SW 1271 (cell line): ENCODE data around the gene TRPC4AP.

Experiments
- DNase-seq, 2 experiments: peaks; one replicate each; lab custom pipeline; 2025; lab: John Stamatoyannopoulos, UW

Gene TRPC4AP

DNA sequence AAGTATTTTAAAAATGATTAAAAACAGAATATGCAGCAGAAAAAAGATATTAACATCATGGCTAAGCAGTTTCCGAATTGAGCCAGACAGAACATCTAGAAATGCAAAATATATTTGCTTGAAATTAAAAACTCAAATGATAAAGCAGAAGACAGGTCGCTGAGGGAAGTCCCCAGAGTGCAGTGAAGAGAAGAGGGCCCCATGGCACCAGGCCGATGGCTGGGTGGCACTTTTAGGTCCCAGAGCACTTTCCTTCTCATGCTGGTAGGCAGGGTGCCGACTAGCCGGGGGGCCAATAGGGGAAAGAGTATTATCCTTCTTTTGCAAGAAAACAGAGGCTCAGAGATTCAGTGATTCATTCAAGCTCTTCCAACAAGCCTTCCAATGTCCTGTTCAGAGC lies 78.1 kb downstream of the TRPC4AP start:
- DNase-seq: no peak

DNA sequence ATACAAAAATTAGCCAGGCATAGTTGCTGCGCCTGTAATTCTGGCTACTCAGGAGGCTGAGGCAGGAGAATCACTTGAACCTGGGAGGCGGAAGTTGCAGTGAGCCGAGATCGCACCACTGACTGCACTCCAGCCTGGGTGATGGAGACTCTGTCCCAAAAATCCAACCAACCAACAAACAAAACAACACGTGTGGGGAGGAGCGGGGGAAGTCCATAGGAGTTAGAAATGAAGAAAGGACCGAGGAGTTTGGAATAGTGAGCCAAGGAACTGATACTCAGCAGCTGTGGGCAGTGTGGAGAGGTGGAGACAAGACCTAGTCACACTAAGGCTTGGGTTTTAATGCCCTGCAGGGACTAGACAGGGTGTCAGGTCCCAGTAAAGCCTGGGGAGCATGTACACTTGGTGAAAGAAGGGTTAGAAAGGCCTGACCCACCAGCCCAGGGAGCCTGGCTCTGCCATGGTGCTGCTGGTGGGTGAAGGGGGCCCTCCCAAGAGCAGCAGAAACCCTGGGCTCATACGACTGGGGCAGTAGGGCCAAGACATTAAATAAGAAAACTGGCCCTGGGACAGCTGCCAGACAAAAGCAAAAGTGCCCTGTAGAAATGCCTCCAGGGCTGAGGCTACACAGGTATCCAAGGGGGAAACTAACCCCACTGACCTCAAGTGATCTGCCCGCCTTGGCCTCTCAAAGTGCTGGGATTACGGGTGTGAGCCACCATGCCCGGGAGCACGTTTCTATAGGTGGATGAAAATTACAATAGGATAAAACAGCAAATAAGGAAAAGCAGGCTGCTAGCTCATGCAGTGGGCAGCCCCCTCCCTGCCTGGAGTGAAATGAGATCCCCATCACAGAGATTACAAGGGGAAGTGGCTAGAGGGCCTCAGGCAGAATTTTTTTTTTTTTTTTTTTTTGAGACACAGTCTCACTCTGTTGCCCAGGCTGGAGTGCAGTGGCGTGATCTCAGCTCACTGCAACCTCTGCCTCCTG lies 78.9 kb downstream of the TRPC4AP start:
- DNase-seq: no peak

DNA sequence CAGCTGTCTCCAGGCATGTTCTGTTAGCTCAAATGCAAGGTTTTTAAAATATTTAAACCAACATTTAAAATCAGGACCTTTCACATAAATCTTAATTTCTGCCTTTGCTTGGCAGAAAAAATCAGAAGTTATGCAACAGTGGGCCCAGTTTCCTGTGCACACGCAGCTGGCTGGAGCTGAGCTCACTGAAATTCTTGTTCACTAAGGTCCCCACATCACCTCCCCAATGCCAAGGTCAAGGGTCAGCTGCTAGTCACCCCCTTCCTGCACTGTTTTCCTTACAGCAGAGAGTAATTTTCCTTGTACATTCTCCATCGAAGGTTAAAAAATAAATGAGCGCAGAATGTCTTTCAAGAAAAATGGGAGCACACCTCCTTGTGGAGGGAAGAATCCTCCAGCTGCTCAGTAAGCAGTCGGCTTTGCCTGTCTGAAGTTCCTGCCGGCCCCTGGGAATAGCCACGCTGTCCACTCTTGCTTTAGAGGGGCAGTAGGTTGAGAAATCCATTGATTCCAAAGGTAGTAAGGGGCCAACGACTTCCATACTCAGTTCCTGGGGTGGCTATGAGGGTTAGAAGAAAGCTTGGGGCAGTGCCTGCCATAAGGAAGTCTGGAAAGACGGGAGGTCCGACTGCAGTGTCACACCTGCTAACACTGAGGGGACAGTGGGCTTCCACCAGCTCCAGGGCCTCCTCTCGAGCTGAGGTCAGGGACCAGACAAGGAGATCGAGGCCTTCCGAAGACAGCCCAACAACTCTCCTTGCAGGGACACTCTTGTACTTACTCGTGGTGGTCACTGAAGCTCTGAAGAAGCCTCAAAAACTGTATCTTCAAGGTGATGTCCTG lies 80.2 kb downstream of the TRPC4AP start:
- no peak for DNase-seq

DNA sequence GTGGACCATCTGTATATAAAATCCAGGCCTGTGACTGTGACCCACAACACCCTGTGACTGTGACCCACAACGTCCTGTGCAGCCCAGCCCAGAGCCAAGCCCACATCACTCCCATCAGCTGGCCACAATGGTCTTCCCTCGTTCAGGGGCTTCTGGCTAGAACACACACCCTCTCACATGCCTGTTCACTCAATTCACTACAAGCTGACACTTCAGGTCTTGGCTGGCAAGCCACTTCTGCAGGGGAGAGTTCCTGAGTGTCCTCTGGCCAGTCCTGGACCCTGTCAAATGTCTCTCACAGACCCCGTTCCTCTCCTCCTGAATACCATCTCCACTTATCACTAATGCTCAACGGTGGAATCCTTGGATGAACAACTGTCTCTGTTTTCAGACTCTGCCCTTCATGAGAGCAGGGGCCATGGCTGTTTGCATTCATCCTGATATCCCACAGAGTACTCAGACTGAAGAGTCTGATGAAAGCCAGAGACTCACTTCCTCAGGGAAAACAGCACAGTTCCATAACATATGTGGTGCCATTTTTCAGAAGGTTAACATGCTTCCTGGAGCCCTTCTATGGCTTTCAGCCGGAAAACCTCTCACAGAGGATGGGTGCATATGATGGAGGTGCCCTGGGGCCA lies 80.9 kb downstream of the TRPC4AP start:
- no peak for DNase-seq

DNA sequence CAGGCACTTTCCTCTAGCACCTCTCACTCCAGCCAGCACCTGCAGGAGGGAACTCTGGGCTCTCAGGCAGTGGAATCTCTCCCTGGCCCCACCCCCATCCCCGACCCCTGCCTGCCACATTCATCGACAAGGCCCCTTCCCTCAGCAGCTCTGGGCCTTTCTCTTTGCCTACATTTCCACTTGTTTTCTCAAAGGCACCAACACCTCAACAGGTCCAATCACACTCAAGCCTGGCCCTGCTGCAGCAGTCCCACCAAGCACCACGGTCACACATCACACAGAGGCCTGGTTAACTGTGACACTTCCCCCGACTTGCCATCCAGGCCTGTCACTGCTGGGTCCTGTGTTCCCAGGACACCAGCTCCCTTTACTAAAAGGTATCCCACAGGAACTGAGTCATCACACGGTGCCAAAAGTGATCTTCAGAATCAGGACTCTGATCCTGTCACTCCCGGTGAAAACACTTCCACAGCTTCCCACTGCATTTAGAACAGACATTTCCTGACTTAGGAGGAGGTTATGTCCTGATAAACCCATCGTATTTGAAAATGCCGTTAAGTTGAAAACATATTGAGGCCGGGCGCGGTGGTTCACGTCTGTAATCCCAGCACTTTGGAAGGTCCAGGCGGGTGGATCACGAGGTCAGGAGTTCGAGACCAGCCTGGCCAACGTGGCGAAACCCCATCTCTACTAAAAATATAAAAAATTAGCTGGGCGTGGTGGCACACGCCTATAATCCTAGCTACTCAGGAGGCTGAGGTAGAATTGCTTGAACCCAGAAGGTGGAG lies 82.0 kb downstream of the TRPC4AP start:
- no peak for DNase-seq

GRCh38 chr20:35009665-35010328 lies 82.8 kb downstream of the TRPC4AP start:
- no peak for DNase-seq

- DNase-seq: no peak
These were observed 83.9 kb downstream of the TRPC4AP start for GRCh38 chr20:35008411-35009342.

DNA sequence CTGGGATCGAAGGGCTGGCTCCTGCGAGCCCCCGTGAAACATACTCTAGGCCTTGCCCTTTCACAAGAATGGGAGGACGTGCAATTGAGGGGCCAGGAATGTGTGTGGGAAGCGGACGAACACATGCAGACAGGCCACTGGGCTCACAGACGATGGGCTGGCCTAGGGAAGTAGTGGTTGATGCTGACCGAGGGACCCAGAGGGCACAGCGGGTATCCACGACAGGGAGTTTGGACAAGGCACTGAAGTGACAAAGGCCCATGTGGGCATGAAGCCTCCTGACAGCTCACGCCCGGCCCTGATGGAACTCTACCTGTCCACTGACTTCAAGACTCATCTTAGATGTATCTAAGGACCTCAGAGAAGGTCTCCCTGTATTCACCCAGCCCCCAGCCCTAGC lies 84.7 kb downstream of the TRPC4AP start:
- DNase-seq: no peak

DNA sequence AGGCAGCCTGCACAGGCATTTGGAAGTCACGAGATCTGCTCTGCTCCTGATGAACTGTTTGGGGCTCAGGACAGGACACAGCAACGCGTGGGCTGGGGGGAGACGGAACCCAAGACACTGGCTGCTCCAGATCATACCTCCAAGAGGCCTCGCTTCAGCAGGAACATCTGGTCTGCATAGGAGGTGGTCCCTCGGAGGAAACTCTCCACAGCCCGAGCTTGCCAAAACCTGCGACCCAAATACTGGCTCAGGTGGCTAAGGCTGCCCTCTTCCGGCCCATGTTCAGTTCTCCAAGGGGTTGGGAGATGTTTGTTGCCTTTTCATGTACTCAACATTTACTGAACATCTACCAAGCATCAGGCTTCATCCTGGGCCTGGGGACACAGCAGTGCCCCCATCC lies 85.2 kb downstream of the TRPC4AP start:
- no peak for DNase-seq

GRCh38 chr20:35006531-35006971 lies 86.1 kb downstream of the TRPC4AP start:
- no peak for DNase-seq

GRCh38 chr20:35006009-35006408 lies 86.6 kb downstream of the TRPC4AP start:
- DNase-seq: no peak

- no peak for DNase-seq
These were observed 87.1 kb downstream of the TRPC4AP start for GRCh38 chr20:35005463-35005961.

DNA sequence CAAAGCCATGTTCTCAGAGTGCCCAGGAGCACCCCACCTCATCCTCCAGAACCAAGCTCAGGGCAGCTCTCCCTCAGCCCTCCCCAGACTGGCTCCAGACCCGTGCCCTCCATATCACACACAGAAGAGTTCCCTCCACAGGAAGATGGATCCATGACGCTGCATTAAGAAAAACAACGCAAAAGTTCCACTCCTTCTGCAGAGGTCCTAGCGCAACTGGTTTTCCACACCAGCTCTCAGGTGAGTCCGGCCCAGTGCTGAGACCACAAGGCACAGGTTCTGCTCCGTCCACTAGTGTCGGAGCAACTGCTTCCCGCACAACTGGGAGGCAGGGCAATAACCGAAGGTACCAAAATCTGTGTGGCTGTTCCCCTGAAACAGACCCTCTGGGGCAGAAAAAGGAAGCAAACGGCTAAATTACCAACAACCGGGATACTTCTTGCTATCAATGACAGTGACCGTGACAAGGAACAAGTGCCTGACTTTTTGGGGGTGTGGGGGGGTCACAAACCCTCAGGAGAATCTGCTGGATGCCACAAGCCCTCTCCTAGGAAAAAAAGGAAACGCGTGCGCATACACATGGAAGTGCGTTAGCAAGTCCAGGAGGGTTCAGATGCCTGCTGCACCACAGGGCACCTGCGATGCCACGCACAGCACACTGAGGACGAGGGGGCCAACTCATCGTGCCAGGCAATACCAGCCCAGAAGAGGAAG lies 87.7 kb downstream of the TRPC4AP start:
- DNase-seq: no peak

DNA sequence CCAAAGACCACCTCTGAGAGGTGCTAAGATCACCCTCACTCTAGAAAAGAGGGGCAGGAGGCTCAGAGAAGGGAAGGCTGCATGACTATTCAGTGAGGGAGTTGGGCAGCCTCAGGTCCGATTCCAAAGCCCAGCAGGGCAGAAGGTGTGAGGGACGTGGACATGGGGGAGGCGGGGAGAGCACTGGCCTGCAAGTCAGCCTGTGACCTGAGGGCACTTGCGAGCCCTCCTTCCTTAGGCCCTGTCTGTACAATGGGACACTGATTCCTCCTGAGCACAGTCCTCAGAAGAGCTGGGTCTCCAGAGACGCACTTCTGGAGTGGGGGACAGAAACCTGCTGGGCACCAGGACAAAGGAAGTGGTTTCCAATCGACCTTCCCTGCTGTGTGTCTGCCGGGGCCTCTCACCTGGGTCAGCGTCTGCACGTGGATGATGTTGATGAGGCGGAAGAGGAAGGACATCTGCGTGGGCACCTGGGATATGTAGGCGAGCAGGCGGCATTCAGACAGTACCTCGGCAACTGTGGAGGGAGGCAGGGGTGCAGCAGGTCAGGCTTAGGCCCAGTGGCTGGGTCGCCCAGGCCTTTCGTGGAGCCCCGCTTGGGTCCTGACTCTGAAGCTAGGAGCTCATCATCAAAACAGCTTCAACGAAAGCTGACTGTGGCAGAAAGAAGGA lies 88.4 kb downstream of the TRPC4AP start:
- DNase-seq: no peak

DNA sequence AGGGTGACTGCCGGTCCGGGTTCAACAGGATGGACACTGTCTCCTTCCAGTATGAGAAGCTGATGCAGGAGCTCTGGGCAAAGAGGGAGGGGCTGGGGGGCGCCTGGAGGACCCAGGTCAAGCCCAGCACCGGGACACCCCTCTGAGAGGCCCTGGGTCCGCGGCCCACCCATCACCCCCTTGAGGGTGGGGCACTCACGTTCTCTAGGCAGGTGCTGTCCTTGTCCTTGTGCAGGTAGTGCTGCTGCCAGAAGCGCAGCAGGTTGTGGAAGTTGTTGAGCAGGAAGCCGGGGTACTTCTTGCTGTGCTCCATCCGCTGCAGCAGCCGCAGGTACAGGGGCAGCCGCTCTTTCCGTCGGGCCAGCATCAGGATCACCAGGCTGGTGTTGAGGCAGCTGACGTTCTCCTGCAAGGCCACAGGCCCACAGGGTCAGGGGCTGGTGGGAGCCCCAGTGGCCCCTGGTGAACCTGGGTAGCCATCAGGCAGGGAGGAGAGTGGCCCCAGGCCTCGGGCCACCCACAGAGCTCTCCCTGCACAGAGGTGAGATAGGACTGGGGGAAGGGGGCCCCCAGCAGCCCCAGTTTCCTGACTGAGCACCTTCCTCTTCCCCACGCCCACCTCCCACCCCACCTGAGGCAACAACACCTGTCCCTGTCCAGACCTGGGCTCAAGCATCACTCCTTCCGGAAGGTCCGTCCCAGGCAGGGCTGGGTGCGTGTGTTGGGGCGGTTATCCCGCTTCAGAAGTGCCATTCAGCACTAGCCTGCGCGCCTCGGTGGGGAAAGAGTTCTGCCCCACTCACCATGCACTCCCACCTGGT lies 89.2 kb downstream of the TRPC4AP start:
- DNase-seq: no peak

GRCh38 chr20:35002426-35003210 lies 90.0 kb downstream of the TRPC4AP start:
- no peak for DNase-seq
